ENCODE data around the gene CAPN2. TPM values are rescaled to one million over a fixed set of nuclear protein-coding genes. Genes with fewer than 3 reads are reported as not detected.

CAPN2 gene
- total RNA-seq, 2 donors from 2014 or later: 61.4 to 72.3 TPM

DNA sequence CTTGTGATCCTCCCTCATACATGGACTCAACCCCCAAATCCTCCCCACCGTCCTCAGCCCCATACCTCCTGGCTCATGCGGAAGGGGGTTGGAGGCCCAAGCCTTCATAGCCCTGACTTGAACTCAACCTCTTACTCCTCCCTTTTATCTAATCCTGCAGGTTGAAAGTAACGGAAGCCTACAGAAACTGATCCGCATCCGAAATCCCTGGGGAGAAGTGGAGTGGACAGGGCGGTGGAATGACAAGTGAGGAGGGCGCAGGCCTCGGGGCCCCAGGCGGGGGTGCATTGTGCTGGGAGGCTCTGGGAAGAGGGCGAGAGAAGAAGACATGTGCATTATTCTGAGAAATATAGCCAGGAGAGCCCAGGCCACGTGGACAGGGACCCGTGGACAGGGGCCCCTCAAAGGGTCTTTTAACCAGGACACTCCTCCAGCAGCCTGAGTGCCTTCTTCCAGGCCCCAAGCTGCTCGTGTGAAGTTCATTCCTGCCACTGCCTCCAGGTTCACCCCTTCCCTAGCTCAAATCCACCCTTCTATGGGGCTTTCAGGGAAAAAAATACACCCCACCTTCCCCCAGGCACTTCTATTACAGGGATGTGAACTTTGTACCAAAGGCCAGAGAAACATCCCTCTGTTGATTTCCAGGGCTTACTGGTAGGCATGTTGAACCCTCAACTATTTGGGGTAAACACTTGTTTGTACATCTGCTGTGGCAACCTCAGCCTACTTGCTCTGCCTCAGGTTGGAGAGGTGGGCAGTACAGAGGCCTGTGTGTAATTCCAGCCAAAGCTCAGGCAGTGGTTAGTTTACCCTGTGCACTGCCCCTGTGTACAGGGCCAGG, 38.6 kb downstream of the CAPN2 start:
- peaks cover 0 to 25% of the 10 kb centered on the region in 2 donors for H3K4me1 ChIP-seq

DNA sequence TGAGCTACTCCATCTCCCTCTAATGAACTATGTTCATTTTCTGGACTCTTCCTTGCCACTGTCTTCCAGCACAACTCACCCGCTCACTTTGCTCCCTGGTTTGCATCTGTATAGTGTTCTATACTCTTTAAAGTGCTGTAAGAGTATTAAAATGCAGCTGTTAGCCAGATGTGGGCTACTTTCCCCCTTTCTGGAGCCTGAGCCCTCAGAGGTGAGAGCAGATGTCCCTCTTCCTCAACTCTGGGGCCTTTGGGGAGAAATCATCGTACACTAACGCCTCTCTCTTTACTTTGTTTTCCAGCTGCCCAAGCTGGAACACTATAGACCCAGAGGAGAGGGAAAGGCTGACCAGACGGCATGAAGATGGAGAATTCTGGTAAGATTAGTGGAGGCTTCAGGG, 39.4 kb downstream of the CAPN2 start:
- DNase-seq (ENCODE audit: low spot score): no peak
- H3K4me1 ChIP-seq: peaks cover 0 to 25% of the 10 kb centered on the region in 2 donors
- TF ChIP-seq, protein P1, sequence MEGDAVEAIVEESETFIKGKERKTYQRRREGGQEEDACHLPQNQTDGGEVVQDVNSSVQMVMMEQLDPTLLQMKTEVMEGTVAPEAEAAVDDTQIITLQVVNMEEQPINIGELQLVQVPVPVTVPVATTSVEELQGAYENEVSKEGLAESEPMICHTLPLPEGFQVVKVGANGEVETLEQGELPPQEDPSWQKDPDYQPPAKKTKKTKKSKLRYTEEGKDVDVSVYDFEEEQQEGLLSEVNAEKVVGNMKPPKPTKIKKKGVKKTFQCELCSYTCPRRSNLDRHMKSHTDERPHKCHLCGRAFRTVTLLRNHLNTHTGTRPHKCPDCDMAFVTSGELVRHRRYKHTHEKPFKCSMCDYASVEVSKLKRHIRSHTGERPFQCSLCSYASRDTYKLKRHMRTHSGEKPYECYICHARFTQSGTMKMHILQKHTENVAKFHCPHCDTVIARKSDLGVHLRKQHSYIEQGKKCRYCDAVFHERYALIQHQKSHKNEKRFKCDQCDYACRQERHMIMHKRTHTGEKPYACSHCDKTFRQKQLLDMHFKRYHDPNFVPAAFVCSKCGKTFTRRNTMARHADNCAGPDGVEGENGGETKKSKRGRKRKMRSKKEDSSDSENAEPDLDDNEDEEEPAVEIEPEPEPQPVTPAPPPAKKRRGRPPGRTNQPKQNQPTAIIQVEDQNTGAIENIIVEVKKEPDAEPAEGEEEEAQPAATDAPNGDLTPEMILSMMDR (IDR thresholded peaks at IDR 0.05): no peak
- no peak overlapping the region for H3K4me3 ChIP-seq
- no peaks in the 10 kb centered on the region for H3K27me3 ChIP-seq
- H3K9me3 ChIP-seq: no peaks in the 10 kb centered on the region
- no peak overlapping the region for H3K27ac ChIP-seq
- peaks cover 77% of the 10 kb centered on the region for H3K36me3 ChIP-seq

More for the DNA sequence above, 38.6 kb downstream of the CAPN2 start:
- H3K27ac ChIP-seq: no peak overlapping the region
- H3K9me3 ChIP-seq: no peaks in the 10 kb centered on the region
- H3K27me3 ChIP-seq: no peaks in the 10 kb centered on the region
- H3K4me3 ChIP-seq: no peak overlapping the region
- TF ChIP-seq, protein P1 (IDR thresholded peaks at IDR 0.05): no peak
- DNase-seq (ENCODE audit: low spot score): no peak
- peaks cover 74% of the 10 kb centered on the region for H3K36me3 ChIP-seq

DNA sequence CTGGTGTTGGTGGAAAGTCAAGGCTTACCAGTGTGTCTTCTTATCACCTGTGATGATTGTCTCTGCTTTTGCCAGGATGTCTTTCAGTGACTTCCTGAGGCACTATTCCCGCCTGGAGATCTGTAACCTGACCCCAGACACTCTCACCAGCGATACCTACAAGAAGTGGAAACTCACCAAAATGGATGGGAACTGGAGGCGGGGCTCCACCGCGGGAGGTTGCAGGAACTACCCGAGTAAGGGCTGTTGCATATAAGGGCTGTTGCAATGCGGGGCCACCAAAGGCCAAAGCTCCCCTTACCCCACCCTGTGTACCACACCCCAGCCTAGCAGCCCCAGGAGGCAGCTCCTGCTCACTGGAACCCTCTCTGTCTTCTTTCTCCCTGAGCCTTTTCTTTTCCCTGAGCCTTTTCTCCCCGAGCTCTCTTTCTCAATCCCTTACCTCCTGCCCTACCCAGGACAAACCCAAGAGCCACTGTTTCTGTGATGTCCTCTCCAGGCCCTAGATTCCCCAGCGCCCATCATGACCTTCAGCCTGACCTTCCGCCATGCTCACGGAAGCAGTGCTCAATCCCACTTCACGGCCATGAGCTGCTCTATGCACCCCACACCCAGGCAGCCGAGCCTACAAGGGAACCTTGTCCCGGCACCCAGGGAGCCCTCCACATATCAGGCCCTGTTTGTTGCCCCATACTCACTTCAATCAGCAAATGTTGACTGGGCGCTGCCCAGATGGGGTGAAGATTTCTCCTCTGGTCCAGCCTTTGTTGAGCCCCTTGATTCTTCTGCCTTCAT, 40.6 kb downstream of the CAPN2 start:
- Histone ChIP-seq H3K36me3 (peaks cover 74% of the 10 kb centered on the region), H3K4me1 (peaks cover 0 to 15% of the 10 kb centered on the region in 2 donors), H3K27me3 (no peaks in the 10 kb centered on the region), H3K27ac (no peak overlapping the region), H3K4me3 (no peak overlapping the region), H3K9me3 (no peaks in the 10 kb centered on the region)
- TF ChIP-seq, protein P1 (IDR thresholded peaks at IDR 0.05): no peak
- no peak for DNase-seq (ENCODE audit: low spot score)

DNA sequence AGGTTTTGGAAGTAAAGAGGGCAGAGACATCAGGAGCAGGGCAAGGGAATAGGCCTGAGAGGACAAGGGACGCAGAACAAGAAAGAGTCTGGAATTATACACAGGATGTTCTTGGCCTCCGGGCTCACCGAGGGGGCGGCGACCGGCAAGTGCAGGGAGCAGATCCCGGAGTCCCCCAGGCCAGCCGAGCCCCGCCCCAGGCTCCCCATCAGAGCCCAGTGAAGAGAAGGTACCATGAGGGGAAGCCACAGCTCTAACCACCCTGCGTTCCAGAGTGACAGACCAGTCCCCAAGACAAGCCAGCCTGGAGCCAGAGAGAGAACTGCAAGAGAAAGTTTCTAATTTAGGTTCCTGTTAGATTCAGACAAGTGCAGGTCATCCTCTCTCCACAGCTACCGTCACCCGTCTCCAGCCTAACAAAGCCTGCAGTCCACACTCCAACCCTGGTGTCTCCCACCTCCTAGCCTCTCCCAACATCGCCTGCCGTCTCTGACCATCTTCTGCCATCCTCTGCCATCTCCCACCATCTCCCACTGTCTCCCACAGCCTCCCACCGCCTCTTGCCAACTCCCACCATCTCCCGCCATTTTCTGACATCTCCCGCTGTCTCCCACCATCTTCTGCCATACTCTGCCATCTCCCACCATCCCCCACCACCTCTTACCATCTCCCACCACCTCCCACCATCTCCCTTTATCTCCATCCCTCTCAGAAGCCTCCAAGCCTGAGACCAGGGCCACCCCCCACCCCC, 42.5 kb downstream of the CAPN2 start:
- Histone ChIP-seq H3K36me3 (peaks cover 86% of the 10 kb centered on the region), H3K9me3 (no peaks in the 10 kb centered on the region), H3K4me3 (no peak overlapping the region), H3K27ac (no peak overlapping the region), H3K27me3 (no peaks in the 10 kb centered on the region), H3K4me1 (no peaks in the 10 kb centered on the region)
- DNase-seq (ENCODE audit: low spot score): no peak
- TF ChIP-seq, protein P1 (IDR thresholded peaks at IDR 0.05): no peak

DNA sequence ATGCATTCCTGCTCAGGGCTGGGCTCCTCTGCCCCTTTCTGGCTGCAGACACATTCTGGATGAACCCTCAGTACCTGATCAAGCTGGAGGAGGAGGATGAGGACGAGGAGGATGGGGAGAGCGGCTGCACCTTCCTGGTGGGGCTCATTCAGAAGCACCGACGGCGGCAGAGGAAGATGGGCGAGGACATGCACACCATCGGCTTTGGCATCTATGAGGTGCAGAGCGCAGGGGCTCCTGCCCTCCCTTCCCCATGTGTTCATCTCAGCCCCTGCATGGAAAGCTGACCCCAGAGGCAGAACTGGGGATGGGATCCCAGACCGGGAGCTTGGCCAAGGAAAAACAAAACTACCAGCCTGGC, 43.1 kb downstream of the CAPN2 start:
- Histone ChIP-seq H3K4me1 (no peaks in the 10 kb centered on the region), H3K36me3 (peaks cover 82% of the 10 kb centered on the region), H3K27ac (no peak overlapping the region), H3K27me3 (no peaks in the 10 kb centered on the region), H3K4me3 (no peak overlapping the region), H3K9me3 (no peaks in the 10 kb centered on the region)
- no peak for DNase-seq (ENCODE audit: low spot score)
- TF ChIP-seq, protein P1 (IDR thresholded peaks at IDR 0.05): no peak

Measured in right atrium auricular region (tissue), 2 donors.